CD4-positive, alpha-beta T cell (primary cell): ENCODE measurements around the gene DFFB. TPM values are rescaled to one million over a fixed set of nuclear protein-coding genes. Genes with fewer than 3 reads are reported as not detected.

Source experiments
- ATAC-seq: fragments of 200-7000 bp; cut with Tn5 transposase; one replicate; pipeline ENCODE4 v1.10.0; 2022; ENCODE audit warnings: mild to moderate bottlenecking; ENCODE audit not compliant: poor library complexity
- CTCF ChIA-PET: fragments of 350-600 bp; sonication (Branson Sonifier 250); formaldehyde crosslinking; loops from one replicate; lab custom pipeline; 2021; ENCODE audit warnings: antibody characterized with exemption, inconsistent platforms; lab: Charles Lee
- POLR2A ChIA-PET: fragments of 350-600 bp; sonication (Branson Sonifier 250); formaldehyde crosslinking; loops from one replicate; lab custom pipeline; 2021; ENCODE audit warnings: antibody characterized with exemption, inconsistent platforms; lab: Charles Lee
- DNase-seq, 14 experiments: peaks; one replicate each; pipeline ENCODE4 v3.0.0-alpha.2; 2013 to 2020; ENCODE audit warnings: mixed read lengths in 2 of 14
- H3K27ac ChIP-seq, 2 donors: one replicate each; pipeline versions ENCODE4 v1.5.1 to v1.7.0; 2013; ENCODE audit warnings: low read length in 2 of 2, low read depth in 1 of 2, mild to moderate bottlenecking in 1 of 2
- H3K27me3 ChIP-seq, 2 experiments: 1 replicate in 1 of 2; 2 replicates in 1 of 2; pipeline versions ENCODE4 v1.6.1 to v1.7.0; 2013; ENCODE audit warnings: low read length in 2 of 2, control low read depth in 1 of 2, mild to moderate bottlenecking in 1 of 2, moderate library complexity in 1 of 2; ENCODE audit not compliant: insufficient read depth in 2 of 2, control insufficient read depth in 1 of 2
- H3K36me3 ChIP-seq: one replicate; pipeline ENCODE4 v1.6.1; 2013; ENCODE audit warnings: low read length, control low read depth; ENCODE audit not compliant: insufficient read depth
- H3K4me1 ChIP-seq: one replicate; pipeline ENCODE4 v1.6.1; 2013; ENCODE audit warnings: low read length, control low read depth; ENCODE audit not compliant: insufficient read depth
- H3K4me3 ChIP-seq: one replicate; pipeline ENCODE4 v1.5.1; 2013; ENCODE audit warnings: mild to moderate bottlenecking, low read length, moderate library complexity
- H3K9me3 ChIP-seq, 2 experiments: 1 replicate in 1 of 2; 2 replicates in 1 of 2; pipeline versions ENCODE4 v1.6.1 to v1.7.0; 2013; ENCODE audit warnings: low read length in 2 of 2, mild to moderate bottlenecking in 2 of 2, control low read depth in 1 of 2, moderate library complexity in 1 of 2; ENCODE audit not compliant: control insufficient read depth in 1 of 2, insufficient read depth in 1 of 2
- H3K27ac Mint-ChIP-seq: one replicate; pipeline ENCODE4 v1.8.0; 2020; ENCODE audit warnings: mixed read lengths
- H3K27me3 Mint-ChIP-seq: one replicate; pipeline ENCODE4 v1.8.0; 2021; ENCODE audit warnings: mixed read lengths
- H3K36me3 Mint-ChIP-seq: one replicate; pipeline ENCODE4 v1.8.0; 2021; ENCODE audit warnings: low read depth, mixed read lengths
- H3K4me1 Mint-ChIP-seq: one replicate; pipeline ENCODE4 v1.8.0; 2021; ENCODE audit warnings: low read depth, mixed read lengths
- H3K4me3 Mint-ChIP-seq: one replicate; pipeline ENCODE4 v1.8.0; 2020; ENCODE audit warnings: mild to moderate bottlenecking, mixed read lengths
- H3K9me3 Mint-ChIP-seq: one replicate; pipeline ENCODE4 v1.8.0; 2020; ENCODE audit warnings: mixed read lengths
- CTCF ChIP-seq: fragments of 200-600 bp; IDR thresholded peaks from one replicate; pipeline ENCODE4 v1.8.0; 2022; ENCODE audit warnings: antibody characterized with exemption, mild to moderate bottlenecking
- intact Hi-C, 2 experiments: fragments of 100-400 bp; cut with DNase I in 1 of 2; cut with micrococcal nuclease in 1 of 2; formaldehyde crosslinking; loops; one replicate each; pipeline versions ENCODE4 v1.15.1 to v1.9.0; 2023 to 2025; cut with DNase I, micrococcal nuclease
- total RNA-seq, 174 experiments: library from RNA in 2 of 174; stranded (reverse) in 2 of 174; gene quantifications; one replicate each; pipeline ENCODE4 v1.2.3 and lab custom pipeline; 2021 to 2026

Gene DFFB
- total RNA-seq, 2 experiments from 2014 or later, result 6.7 to 6.8 TPM

- CTCF ChIA-PET, result no interaction called here
- TF ChIP-seq CTCF, result no peak
- Mint-ChIP-seq H3K27me3 (peaks cover 6% of the 10 kb centered on the region), H3K36me3 (no peaks in the 10 kb centered on the region), H3K9me3 (no peaks in the 10 kb centered on the region), H3K4me3 (no peak overlapping the region), H3K4me1 (no peaks in the 10 kb centered on the region), H3K27ac (no peak overlapping the region)
- POLR2A ChIA-PET, result no interaction called here
- intact Hi-C loops, result no loop called here
- no peak overlapping the region for H3K4me3 ChIP-seq
- no peaks in the 10 kb centered on the region for H3K36me3 ChIP-seq
- no peaks in the 10 kb centered on the region for H3K9me3 ChIP-seq
- ATAC-seq (no peak), DNase-seq (no peak)
- H3K27me3 ChIP-seq, result no peaks in the 10 kb centered on the region
- peaks cover 3% of the 10 kb centered on the region for H3K4me1 ChIP-seq
- H3K27ac ChIP-seq, result no peak overlapping the region
These were observed 67.0 kb downstream of the DFFB start for GRCh38 chr1:3924186-3924824.

- POLR2A ChIA-PET, result no interaction called here
- peaks cover 6% of the 10 kb centered on the region for H3K27me3 Mint-ChIP-seq
- ATAC-seq (no peak), DNase-seq (no peak)
- H3K4me1 ChIP-seq, result peaks cover 3% of the 10 kb centered on the region
- no peak overlapping the region for H3K4me3 Mint-ChIP-seq
- H3K36me3 Mint-ChIP-seq, result no peaks in the 10 kb centered on the region
- H3K27ac Mint-ChIP-seq, result no peak overlapping the region
- H3K27ac ChIP-seq, result no peak overlapping the region
- H3K9me3 Mint-ChIP-seq, result no peaks in the 10 kb centered on the region
- no peaks in the 10 kb centered on the region for H3K4me1 Mint-ChIP-seq
- H3K27me3 ChIP-seq, result no peaks in the 10 kb centered on the region
- H3K36me3 ChIP-seq, result no peaks in the 10 kb centered on the region
- no peak overlapping the region for H3K4me3 ChIP-seq
- no peak for TF ChIP-seq CTCF
- CTCF ChIA-PET, result no interaction called here
- intact Hi-C loops, result no loop called here
- H3K9me3 ChIP-seq, result no peaks in the 10 kb centered on the region
These were observed 67.5 kb downstream of the DFFB start for GRCh38 chr1:3924825-3925220.

GRCh38 chr1:3925256-3925655, 68.0 kb downstream of the DFFB start:
- Histone ChIP-seq H3K27ac (no peak overlapping the region), H3K4me1 (peaks cover 3% of the 10 kb centered on the region), H3K36me3 (no peaks in the 10 kb centered on the region), H3K9me3 (no peaks in the 10 kb centered on the region), H3K27me3 (no peaks in the 10 kb centered on the region), H3K4me3 (no peak overlapping the region)
- no peak for DNase-seq
- Mint-ChIP-seq H3K9me3 (no peaks in the 10 kb centered on the region), H3K4me3 (no peak overlapping the region), H3K27ac (no peak overlapping the region), H3K27me3 (peaks cover 6% of the 10 kb centered on the region), H3K36me3 (no peaks in the 10 kb centered on the region), H3K4me1 (no peaks in the 10 kb centered on the region)
- intact Hi-C loops, result no loop called here
- ChIA-PET POLR2A (no interaction called here), CTCF (no interaction called here)
- no peak for ATAC-seq
- no peak for TF ChIP-seq CTCF
